GM12891 (cell line): Measurements from ENCODE around the gene JPH2.

ENCODE experiments used
- DNase-seq: peaks from one replicate; pipeline ENCODE4 v3.0.0; 2011; ENCODE audit warnings: low spot score; ENCODE audit not compliant: insufficient read length
- FAIRE-seq: peaks from 2 replicates; lab custom pipeline; 2011; peaks lifted over from hg19 to GRCh38; lab: Jason Lieb, UNC
- PAX5 ChIP-seq: IDR thresholded peaks from 2 replicates; pipeline ENCODE4 v1.6.1; 2011; ENCODE audit warnings: low read length, moderate library complexity, mild to moderate bottlenecking; ENCODE audit not compliant: insufficient read depth, severe bottlenecking
- POLR2A ChIP-seq: IDR thresholded peaks from 2 replicates; pipeline ENCODE4 v1.6.1; 2011; ENCODE audit warnings: low read depth, low read length, control low read depth
- POLR2AphosphoS5 ChIP-seq: IDR thresholded peaks from 2 replicates; pipeline ENCODE4 v1.6.1; 2011; ENCODE audit warnings: low read depth, low read length, control low read depth
- POU2F2 ChIP-seq: IDR thresholded peaks from 2 replicates; pipeline ENCODE4 v1.6.1; 2011; ENCODE audit warnings: low read depth, mild to moderate bottlenecking, control low read depth, low read length, moderate library complexity
- SPI1 ChIP-seq: IDR thresholded peaks from 2 replicates; pipeline ENCODE4 v1.6.1; 2011; ENCODE audit warnings: low read depth, low read length, control low read depth
- TAF1 ChIP-seq: IDR thresholded peaks from 2 replicates; pipeline ENCODE4 v1.6.1; 2011; ENCODE audit warnings: low read depth, low read length, control low read depth

The JPH2 gene

GRCh38 chr20:44102582-44102981 lies 84.4 kb downstream of the JPH2 start:
- TF ChIP-seq PAX5 (no peak), POLR2AphosphoS5 (no peak), POU2F2 (no peak), POLR2A (no peak), TAF1 (no peak), SPI1 (no peak)
- no peak for DNase-seq
- FAIRE-seq = no peak

GRCh38 chr20:44099832-44100231 lies 87.2 kb downstream of the JPH2 start:
- FAIRE-seq = no peak
- no peak for DNase-seq
- no peak for TF ChIP-seq POLR2A
- TF ChIP-seq POU2F2 = no peak
- no peak for TF ChIP-seq PAX5
- no peak for TF ChIP-seq TAF1
- TF ChIP-seq POLR2AphosphoS5 = no peak
- no peak for TF ChIP-seq SPI1

- TF ChIP-seq POU2F2 (no peak), TAF1 (no peak), SPI1 (no peak), POLR2AphosphoS5 (no peak), PAX5 (no peak), POLR2A (no peak)
- FAIRE-seq (no peak), DNase-seq (no peak)
Measured at GRCh38 chr20:44098657-44099056, 88.3 kb downstream of the JPH2 start.

- DNase-seq (no peak), FAIRE-seq (no peak)
- TF ChIP-seq SPI1 (no peak), POLR2A (no peak), POLR2AphosphoS5 (no peak), TAF1 (no peak), PAX5 (no peak), POU2F2 (no peak)
Measured at GRCh38 chr20:44098256-44098630, 88.7 kb downstream of the JPH2 start.

GRCh38 chr20:44097521-44098255 lies 89.3 kb downstream of the JPH2 start:
- no peak for TF ChIP-seq PAX5
- no peak for TF ChIP-seq SPI1
- no peak for TF ChIP-seq TAF1
- no peak for TF ChIP-seq POU2F2
- no peak for TF ChIP-seq POLR2A
- TF ChIP-seq POLR2AphosphoS5 = no peak
- no peak for DNase-seq
- no peak for FAIRE-seq

- DNase-seq (no peak), FAIRE-seq (no peak)
- TF ChIP-seq POLR2A = no peak
- TF ChIP-seq POU2F2 = no peak
- no peak for TF ChIP-seq PAX5
- no peak for TF ChIP-seq TAF1
- no peak for TF ChIP-seq POLR2AphosphoS5
- no peak for TF ChIP-seq SPI1
Measured at GRCh38 chr20:44095831-44096230, 91.2 kb downstream of the JPH2 start.

- no peak for TF ChIP-seq TAF1
- TF ChIP-seq POLR2A = no peak
- no peak for TF ChIP-seq POU2F2
- TF ChIP-seq PAX5 = no peak
- TF ChIP-seq POLR2AphosphoS5 = no peak
- TF ChIP-seq SPI1 = no peak
- DNase-seq (no peak), FAIRE-seq (peak; percentile 5)
Measured at GRCh38 chr20:44093249-44093582, 93.8 kb downstream of the JPH2 start.

GRCh38 chr20:44092551-44093248 lies 94.3 kb downstream of the JPH2 start:
- no peak for DNase-seq
- TF ChIP-seq POLR2A (no peak), TAF1 (no peak), POU2F2 (no peak), POLR2AphosphoS5 (no peak), SPI1 (no peak), PAX5 (no peak)
- peak; percentile 55 for FAIRE-seq

- no peak for DNase-seq
- TF ChIP-seq PAX5 (no peak), POU2F2 (no peak), POLR2A (no peak), SPI1 (no peak)
- FAIRE-seq = no peak
Measured at GRCh38 chr20:44091026-44091425, 96.0 kb downstream of the JPH2 start.
